ENCODE measurements around the gene ZNHIT1.

Gene ZNHIT1

GRCh38 chr7:101217388-101218235 is at the start of gene ZNHIT1, which contains the start of gene PLOD3:
TSS of gene ZNHIT1 (plus strand) at chr7:101218165. CDS start at chr7:101218196, 31 bp downstream.
TSS of gene PLOD3 (minus strand) at chr7:101217581. CDS start at chr7:101217274, 307 bp downstream.
- DNase-seq: peak; percentile 96

GRCh38 chr7:101168412-101169049 is 49.4 kb upstream of the ZNHIT1 start:
- DNase-seq: no peak

GRCh38 chr7:101169110-101169837 is 48.7 kb upstream of the ZNHIT1 start:
- DNase-seq: no peak

DNA sequence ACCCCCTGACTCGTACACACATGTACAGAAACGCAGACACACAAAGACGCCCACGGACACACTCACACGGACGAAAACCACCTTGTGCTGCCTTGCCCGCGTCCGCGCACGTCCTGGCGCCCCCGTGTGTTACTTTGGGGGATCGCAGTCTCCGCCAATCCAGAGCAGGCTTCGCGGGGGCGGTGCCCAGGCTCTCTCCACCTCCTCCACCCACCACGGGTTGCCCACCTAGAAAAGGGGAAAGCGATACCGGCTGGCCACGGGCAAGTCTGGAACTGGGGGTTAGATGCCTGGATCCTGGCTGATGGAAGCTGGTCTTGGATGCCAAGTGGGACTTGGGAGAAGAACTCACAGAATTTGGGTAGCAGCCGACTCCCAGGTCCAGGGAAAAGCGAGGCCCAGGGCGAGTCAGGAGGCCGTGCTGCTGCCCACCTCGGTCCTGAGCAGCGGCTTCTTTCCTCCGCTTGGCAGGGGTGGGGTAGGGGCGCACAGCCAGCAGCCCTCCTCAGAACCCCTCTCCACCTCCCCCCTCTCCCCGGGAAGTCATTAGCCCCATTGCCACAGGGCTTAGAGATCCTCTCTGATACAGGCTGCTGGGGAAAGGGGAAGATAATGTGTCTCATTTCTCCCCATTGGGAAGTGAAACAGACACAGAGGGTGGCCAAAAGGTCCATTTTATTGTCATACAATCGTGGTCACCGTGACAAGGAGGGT is 48.0 kb upstream of the ZNHIT1 start:
- peak; percentile 70 for DNase-seq

DNA sequence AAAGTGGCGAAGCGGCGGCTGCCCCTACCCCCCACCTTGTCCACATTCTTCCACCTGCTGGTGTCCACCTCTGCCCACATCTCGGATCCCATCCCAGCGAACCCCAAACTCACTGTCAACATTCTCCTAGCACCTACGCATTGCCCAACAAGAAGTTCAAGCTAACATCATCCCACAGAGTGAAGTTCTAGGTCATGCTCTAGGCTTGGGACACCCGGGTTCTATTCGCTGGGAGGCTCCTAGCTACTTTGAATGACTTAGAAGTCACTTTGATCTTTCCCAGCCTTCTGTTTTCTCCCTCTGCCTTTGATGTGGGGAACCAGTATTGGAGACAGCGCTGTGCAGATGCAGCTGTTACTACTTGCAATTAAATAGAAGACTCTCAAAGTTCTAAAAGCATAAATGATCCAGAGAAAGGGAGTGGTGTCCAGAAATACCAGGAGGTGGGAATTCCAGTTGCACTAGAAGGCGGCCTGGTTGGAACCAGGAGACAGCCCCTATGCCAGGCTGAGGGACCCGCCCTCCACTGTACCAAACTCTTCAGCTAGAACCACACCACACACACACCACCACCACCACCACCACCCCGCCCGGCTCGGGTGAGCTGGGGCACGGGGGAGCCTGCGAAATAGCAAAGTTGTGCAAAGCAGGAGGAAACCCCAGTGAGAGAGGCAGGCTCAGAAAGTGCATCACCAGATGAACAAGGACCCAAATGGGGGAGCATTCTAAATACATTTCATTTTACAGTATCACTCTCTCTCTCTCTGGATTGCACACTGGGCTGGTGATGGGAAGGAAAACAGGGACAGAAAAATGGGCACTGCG is 47.1 kb upstream of the ZNHIT1 start:
- DNase-seq: no peak

GRCh38 chr7:101171442-101171837 is 46.5 kb upstream of the ZNHIT1 start:
- no peak for DNase-seq

DNA sequence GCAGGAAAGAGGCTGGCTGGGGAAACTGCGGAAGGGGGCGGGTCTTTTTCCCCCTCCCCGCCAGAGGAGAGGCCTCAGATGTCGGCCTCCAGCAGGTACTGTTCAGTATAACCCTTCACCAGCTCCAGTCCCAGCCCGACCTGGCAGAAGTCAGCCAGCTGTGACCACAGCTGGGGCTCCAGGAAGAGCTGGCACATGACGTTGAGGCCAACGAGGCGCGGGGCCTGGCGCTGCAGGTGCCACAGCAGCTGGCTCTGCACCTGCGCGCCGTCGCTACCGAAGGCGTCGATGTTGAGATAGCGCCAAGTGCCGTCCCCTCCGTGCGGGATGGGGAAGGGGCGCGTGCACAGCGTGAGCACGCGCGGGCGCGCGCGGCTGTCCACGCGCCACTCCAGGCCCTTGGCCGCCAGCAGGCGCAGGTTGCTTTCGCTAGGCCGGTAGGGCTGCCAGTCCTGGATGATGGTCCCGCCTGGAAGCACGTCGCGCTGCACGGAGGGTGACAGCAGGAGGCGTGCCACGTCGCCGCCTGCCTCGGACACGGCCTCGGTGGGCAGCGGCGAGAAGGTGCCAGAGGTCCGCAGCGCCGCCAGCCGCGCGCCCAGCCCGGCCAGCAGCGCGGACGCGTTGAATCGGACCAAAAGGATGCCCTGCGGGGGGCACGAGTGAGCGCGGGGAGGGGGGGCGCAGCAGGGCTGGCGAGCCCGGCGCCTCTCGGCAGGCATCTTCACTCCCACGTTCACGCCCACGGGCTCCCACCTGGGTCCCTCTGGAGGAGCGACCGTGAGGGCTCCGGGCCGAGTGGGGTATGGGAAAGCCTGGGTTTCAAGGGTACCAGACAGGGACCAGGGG is 45.7 kb upstream of the ZNHIT1 start:
- no peak for DNase-seq

DNA sequence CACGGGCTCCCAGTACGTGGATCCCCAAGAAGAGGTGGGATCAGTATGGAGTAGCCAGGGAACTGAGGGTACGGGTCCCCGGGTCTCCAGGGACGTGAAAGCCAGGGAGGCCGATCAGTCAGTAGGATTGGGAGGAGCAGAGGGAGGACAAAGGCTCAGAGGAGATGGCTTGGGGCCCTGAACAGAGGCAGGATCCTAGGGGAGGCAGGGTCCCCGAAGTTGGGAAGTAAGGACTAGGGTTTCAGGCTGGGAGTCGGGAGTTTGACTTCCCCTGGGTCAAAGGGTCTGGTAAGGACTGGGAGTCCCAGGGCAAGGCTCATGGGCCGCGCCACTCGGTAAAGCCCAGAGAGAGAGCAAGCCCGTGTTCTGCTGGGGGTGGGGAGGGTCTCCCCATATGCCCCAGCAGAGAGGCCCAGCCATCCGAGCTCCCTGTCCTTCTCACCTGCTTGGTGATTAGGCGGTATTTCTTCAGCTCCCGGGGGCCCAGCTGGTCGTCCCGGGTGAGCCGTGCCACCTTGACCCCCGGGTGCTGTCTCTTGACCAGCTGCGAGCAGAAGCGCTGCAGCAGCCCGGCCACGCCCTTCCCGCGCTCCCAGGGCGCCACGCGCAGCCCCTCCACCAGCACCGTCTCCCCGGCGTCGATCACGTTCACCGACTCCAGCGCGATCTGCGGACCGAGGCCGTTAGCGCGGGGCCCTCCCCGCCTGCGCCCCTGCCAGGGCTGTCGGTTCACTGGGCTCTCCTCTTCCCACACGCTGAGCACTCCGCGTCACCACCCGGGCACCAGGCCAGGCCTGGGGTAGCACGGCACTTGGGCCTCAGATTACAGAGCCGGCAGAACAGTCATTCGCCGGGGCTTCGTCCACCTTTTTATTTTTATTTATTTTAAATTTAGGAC is 44.9 kb upstream of the ZNHIT1 start:
- peak; percentile 64 for DNase-seq

GRCh38 chr7:101173752-101174244 is 44.2 kb upstream of the ZNHIT1 start:
- no peak for DNase-seq

- no peak for DNase-seq
Measured at GRCh38 chr7:101174322-101174854, 43.6 kb upstream of the ZNHIT1 start.

DNA sequence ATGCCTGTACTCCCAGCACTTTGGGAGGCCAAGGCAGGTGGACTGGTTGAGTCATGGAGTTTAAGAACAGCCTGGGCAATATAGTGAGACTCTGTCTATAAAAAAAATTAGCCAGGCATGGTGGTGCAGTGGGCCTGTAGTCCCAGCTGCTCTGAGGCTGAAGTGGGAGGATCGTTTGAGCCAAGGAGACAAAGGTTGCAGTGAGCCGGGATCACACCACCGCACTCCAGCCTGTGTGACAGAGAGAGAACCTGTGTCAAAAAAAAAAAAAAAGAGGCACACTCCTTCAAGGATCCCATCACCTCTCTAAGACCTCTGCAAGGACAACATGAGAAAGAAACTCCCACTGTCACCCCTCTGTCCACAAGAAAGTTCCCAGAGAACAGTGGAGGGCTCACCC is 42.3 kb upstream of the ZNHIT1 start:
- DNase-seq: no peak

DNA sequence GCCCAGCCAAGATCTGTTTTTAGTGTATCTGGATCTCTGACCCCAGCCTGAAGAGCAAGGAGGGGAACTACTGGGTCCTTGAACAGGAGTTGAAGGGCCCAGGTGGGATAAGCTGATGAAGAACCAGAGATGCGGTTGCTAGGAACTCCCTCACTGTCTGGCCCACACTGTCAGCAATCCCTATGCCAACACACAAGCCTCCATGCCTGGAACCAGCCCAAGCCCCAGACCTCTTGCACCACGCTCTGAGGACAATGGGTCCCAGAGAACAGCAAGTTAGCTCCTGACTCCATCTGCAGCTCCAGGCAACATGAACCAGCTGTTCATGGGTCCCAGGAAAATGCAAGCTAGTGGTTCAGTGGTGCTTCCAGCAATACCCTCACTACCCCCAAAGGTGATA is 40.3 kb upstream of the ZNHIT1 start:
- no peak for DNase-seq

GRCh38 chr7:101179117-101179516 is 38.8 kb upstream of the ZNHIT1 start:
- DNase-seq: no peak

- DNase-seq: no peak
Measured at GRCh38 chr7:101179713-101180112, 38.3 kb upstream of the ZNHIT1 start.

GRCh38 chr7:101180130-101180755 is 37.7 kb upstream of the ZNHIT1 start, which contains the start of gene NAT16:
TSS of gene NAT16 (minus strand) at chr7:101180293. CDS start at chr7:101174807, 5,486 bp downstream.
- DNase-seq: no peak

DNA sequence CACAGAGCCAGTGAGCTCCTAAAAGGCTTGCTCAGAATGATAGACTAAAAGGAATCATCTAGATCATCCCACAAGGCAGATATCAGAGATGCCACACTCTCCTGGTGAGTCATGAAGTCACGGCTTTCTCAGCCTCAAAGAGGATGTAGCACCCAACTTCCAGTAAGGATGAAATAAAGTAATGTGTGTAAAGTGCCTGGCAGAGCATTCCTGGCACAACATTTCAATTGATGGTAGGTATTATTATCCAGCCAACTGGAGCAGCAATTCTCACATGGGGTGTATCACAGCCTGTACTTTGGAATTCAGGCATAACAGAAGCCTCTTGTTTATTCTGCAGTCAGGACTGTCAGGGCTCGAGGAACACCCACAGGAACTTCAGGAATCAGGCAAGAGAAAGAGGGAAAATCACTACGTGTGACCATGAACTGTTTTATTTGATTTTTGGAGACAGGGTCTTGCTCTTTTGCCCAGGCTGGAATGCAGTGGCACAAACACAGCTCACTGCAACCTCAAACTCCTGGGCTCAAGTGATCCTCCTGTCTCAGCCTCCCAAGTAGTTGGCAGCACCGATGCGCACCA is 32.6 kb upstream of the ZNHIT1 start:
- no peak for DNase-seq

DNA sequence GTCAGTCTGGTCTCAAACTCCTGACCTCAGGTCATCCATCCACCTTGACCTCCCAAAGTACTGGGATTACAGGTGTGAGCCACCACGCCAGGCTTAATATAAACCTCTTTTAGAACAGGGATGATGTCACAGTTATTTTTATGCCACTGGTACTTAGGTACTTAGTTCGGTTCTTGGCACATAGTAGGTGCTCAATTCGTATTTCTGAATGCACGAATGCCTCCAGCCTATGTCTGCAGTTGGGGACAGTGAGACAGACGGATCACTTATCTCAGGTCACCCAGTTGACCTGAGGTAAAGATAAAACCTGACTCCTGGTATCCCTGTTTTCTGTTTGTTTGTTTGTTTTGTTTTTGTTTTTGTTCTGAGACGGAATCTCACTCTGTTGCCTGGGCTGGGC is 31.8 kb upstream of the ZNHIT1 start:
- no peak for DNase-seq

- no peak for DNase-seq
Measured at GRCh38 chr7:101186844-101187428, 31.0 kb upstream of the ZNHIT1 start.
